A549 treated with AZD9567 at 1 μM for 4 hours (cell line): ENCODE data around the gene SPANXN3. TPM values are rescaled to one million over a fixed set of nuclear protein-coding genes. Genes with fewer than 3 reads are reported as not detected.

Experiments used
- total RNA-seq: library from RNA; stranded (reverse); fragments of 200-300 nt; extraction: Qiagen RNA extraction; gene quantifications from 5 replicates; pipeline ENCODE4 v1.2.3, GENCODE V29; 2022; ENCODE audit not compliant: insufficient read depth

Gene SPANXN3, protein sequence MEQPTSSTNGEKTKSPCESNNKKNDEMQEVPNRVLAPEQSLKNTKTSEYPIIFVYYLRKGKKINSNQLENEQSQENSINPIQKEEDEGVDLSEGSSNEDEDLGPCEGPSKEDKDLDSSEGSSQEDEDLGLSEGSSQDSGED
- not detected in 5 replicates for total RNA-seq

DNA sequence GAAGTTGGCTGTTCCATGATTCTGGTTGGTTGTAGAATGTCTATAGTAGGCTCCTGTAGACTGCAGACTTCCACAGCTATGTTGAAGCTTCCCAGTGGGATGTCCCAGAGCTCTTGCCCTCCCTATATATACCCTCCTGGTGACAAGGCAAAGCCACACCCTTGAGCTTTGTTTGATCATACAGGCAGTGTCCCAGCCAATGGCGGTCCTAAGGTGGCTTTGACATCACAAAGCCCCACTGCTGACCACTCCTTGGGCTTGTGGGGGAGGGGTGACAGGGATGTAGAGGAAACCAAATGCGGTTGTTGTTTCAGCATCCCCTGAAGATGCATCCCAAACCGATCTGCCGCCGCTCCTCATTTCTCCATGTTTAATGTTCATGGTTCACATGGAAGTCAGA lies at the start of gene SPANXN3:
SPANXN3 (minus strand) TSS at position 101 of the 400 bp plus-strand sequence; CDS start at position 17, 84 bp downstream.

Other genes starting within 250 kb of the SPANXN3 start
- not detected in 5 replicates for gene SLITRK4, start 118.6 kb upstream of the SPANXN3 start, total RNA-seq
- gene SPANXN2, start 203.3 kb upstream of the SPANXN3 start, total RNA-seq, result not detected in 5 replicates